NCI-H128 (cell line): ENCODE data around the gene KRT73.

Experiments used
- DNase-seq: peaks from one replicate; lab custom pipeline; 2025; ENCODE audit not compliant: unreplicated experiment; lab: John Stamatoyannopoulos, UW

The KRT73 gene

GRCh38 chr12:52627395-52628110, 9.2 kb upstream of the KRT73 start:
- no peak for DNase-seq

- DNase-seq: no peak
These were observed 4.0 kb upstream of the KRT73 start for GRCh38 chr12:52622349-52622748.

GRCh38 chr12:52618866-52619265, 507 bp upstream of the KRT73 start:
- DNase-seq: no peak

GRCh38 chr12:52617403-52617785, 965 bp downstream of the KRT73 start:
- DNase-seq: no peak

GRCh38 chr12:52616680-52617402, 1.5 kb downstream of the KRT73 start:
- no peak for DNase-seq

GRCh38 chr12:52615912-52616311, 2.4 kb downstream of the KRT73 start:
- no peak for DNase-seq

GRCh38 chr12:52615208-52615868, 3.0 kb downstream of the KRT73 start:
- DNase-seq: no peak

GRCh38 chr12:52614381-52615207, 3.8 kb downstream of the KRT73 start:
- DNase-seq: no peak

GRCh38 chr12:52613384-52614030, 4.9 kb downstream of the KRT73 start:
- DNase-seq: no peak

GRCh38 chr12:52612431-52613383, 5.7 kb downstream of the KRT73 start:
- DNase-seq: no peak

- no peak for DNase-seq
These were observed 7.3 kb downstream of the KRT73 start for GRCh38 chr12:52611080-52611468.

GRCh38 chr12:52608826-52609630, 9.3 kb downstream of the KRT73 start:
- DNase-seq: no peak

GRCh38 chr12:52608161-52608560, 10.2 kb downstream of the KRT73 start:
- no peak for DNase-seq

GRCh38 chr12:52607314-52607713, 11.0 kb downstream of the KRT73 start:
- no peak for DNase-seq

- no peak for DNase-seq
These were observed 11.7 kb downstream of the KRT73 start for GRCh38 chr12:52606581-52607218.

- DNase-seq: no peak
These were observed 12.3 kb downstream of the KRT73 start for GRCh38 chr12:52606096-52606495.

- no peak for DNase-seq
These were observed 12.8 kb downstream of the KRT73 start for GRCh38 chr12:52605542-52605941.

- no peak for DNase-seq
These were observed 13.5 kb downstream of the KRT73 start for GRCh38 chr12:52604859-52605258.
